K562 (cell line): ENCODE results near the gene PELI1.

Experiments
- EGR1 ChIP-seq: fragments of 450-650 bp; conservative IDR thresholded peaks from 2 replicates; pipeline ENCODE4 v1.6.1; 2017; ENCODE audit warnings: mild to moderate bottlenecking
- NFATC3 ChIP-seq: fragments of 450-650 bp; IDR thresholded peaks from 2 replicates; pipeline ENCODE4 v1.6.1; 2017; ENCODE audit warnings: mild to moderate bottlenecking
- POLR2AphosphoS2 ChIP-seq: IDR thresholded peaks from 2 replicates; pipeline ENCODE4 v1.6.1; 2012; ENCODE audit warnings: low read length, improper control_type of control experiment
- SMC3 ChIP-seq: conservative IDR thresholded peaks from 2 replicates; pipeline ENCODE4 v1.6.1; 2011; ENCODE audit warnings: low read depth, low read length, improper control_type of control experiment; ENCODE audit not compliant: insufficient read depth
- TF ChIP-seq, protein P1 (sequence below): sonication (generic); formaldehyde crosslinking; IDR thresholded peaks from 2 replicates; pipeline ENCODE4 v1.8.1; 2023; ENCODE audit warnings: mild to moderate bottlenecking, missing genetic modification reagents
- TF ChIP-seq, protein P2 (sequence below), 3 experiments: IDR thresholded peaks in 2 of 3; conservative IDR thresholded peaks in 1 of 3; 2 replicates each; pipeline ENCODE4 v1.5.1; 2011 to 2012; ENCODE audit warnings: low read length in 3 of 3, mild to moderate bottlenecking in 3 of 3, control low read depth in 2 of 3, improper control_type of control experiment in 1 of 3, inconsistent platforms in 1 of 3, low read depth in 1 of 3, mixed read lengths in 1 of 3, moderate library complexity in 1 of 3; ENCODE audit not compliant: insufficient read depth in 2 of 3

DNA sequence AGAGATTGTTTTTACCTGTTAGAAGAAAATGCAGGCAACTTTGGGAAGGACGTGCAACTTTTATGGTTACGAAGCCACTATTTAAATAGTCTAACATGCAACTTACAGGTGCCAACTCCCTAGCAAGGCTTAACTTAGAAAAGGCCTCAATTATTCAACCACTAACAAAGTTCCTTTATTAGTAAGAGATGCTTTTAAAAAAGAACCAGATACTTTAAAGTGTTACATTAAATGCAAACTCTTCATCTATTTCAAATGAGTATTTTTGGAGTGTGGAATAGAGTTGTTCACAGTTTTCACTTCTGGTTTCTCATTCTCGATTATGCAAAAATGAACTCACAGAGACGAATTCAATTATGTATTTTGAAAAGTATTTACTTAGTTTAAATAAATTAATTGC is 51.7 kb downstream of the PELI1 start:
- TF ChIP-seq EGR1, result no peak
- TF ChIP-seq, protein P1, sequence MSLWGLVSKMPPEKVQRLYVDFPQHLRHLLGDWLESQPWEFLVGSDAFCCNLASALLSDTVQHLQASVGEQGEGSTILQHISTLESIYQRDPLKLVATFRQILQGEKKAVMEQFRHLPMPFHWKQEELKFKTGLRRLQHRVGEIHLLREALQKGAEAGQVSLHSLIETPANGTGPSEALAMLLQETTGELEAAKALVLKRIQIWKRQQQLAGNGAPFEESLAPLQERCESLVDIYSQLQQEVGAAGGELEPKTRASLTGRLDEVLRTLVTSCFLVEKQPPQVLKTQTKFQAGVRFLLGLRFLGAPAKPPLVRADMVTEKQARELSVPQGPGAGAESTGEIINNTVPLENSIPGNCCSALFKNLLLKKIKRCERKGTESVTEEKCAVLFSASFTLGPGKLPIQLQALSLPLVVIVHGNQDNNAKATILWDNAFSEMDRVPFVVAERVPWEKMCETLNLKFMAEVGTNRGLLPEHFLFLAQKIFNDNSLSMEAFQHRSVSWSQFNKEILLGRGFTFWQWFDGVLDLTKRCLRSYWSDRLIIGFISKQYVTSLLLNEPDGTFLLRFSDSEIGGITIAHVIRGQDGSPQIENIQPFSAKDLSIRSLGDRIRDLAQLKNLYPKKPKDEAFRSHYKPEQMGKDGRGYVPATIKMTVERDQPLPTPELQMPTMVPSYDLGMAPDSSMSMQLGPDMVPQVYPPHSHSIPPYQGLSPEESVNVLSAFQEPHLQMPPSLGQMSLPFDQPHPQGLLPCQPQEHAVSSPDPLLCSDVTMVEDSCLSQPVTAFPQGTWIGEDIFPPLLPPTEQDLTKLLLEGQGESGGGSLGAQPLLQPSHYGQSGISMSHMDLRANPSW (CRISPR knock-in tag), result no peak
- TF ChIP-seq NFATC3, result no peak
- TF ChIP-seq SMC3, result no peak
- TF ChIP-seq, protein P2, sequence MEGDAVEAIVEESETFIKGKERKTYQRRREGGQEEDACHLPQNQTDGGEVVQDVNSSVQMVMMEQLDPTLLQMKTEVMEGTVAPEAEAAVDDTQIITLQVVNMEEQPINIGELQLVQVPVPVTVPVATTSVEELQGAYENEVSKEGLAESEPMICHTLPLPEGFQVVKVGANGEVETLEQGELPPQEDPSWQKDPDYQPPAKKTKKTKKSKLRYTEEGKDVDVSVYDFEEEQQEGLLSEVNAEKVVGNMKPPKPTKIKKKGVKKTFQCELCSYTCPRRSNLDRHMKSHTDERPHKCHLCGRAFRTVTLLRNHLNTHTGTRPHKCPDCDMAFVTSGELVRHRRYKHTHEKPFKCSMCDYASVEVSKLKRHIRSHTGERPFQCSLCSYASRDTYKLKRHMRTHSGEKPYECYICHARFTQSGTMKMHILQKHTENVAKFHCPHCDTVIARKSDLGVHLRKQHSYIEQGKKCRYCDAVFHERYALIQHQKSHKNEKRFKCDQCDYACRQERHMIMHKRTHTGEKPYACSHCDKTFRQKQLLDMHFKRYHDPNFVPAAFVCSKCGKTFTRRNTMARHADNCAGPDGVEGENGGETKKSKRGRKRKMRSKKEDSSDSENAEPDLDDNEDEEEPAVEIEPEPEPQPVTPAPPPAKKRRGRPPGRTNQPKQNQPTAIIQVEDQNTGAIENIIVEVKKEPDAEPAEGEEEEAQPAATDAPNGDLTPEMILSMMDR (IDR thresholded peaks at IDR 0.05 in 2 of 3, conservative IDR thresholded peaks at IDR 0.05 in 1 of 3; ENCODE audit: insufficient read depth in 2 of 3, low read depth in 1 of 3, low read length in 3 of 3), result no peak
- TF ChIP-seq POLR2AphosphoS2, result no peak
